Astrocyte (in vitro differentiated cells and primary cell): Measurements from ENCODE around the gene ODR4.

ENCODE experiments used
- EZH2 ChIP-seq: IDR thresholded peaks from 2 replicates; pipeline ENCODE4 v1.6.1; 2012; ENCODE audit warnings: mild to moderate bottlenecking, low read length, inconsistent platforms; ENCODE audit not compliant: insufficient read depth
- TF ChIP-seq, protein P1 (sequence below): IDR thresholded peaks from 2 replicates; pipeline ENCODE4 v1.5.1; 2011; ENCODE audit warnings: low read depth, mild to moderate bottlenecking, inconsistent platforms, low read length, moderate library complexity; ENCODE audit not compliant: insufficient read depth

GRCh38 chr1:186440584-186440983 lies 64.9 kb downstream of the ODR4 start:
- TF ChIP-seq, protein P1, sequence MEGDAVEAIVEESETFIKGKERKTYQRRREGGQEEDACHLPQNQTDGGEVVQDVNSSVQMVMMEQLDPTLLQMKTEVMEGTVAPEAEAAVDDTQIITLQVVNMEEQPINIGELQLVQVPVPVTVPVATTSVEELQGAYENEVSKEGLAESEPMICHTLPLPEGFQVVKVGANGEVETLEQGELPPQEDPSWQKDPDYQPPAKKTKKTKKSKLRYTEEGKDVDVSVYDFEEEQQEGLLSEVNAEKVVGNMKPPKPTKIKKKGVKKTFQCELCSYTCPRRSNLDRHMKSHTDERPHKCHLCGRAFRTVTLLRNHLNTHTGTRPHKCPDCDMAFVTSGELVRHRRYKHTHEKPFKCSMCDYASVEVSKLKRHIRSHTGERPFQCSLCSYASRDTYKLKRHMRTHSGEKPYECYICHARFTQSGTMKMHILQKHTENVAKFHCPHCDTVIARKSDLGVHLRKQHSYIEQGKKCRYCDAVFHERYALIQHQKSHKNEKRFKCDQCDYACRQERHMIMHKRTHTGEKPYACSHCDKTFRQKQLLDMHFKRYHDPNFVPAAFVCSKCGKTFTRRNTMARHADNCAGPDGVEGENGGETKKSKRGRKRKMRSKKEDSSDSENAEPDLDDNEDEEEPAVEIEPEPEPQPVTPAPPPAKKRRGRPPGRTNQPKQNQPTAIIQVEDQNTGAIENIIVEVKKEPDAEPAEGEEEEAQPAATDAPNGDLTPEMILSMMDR = no peak
- no peak for TF ChIP-seq EZH2
